Neural cell (in vitro differentiated cells): ENCODE data around the gene GORASP2. TPM values are rescaled to one million over a fixed set of nuclear protein-coding genes. Genes with fewer than 3 reads are reported as not detected.

Experiments
- H2AFZ ChIP-seq: fragments of 200-600, 300-800 bp; sonication (generic), shearing (Covaris generic); 2 replicates; pipeline ENCODE4 v1.6.0; 2014; ENCODE audit warnings: low read depth, mild to moderate bottlenecking, antibody characterized with exemption, low read length, moderate library complexity
- H3F3A ChIP-seq: fragments of 200-600 bp; shearing (Covaris generic); 2 replicates; pipeline ENCODE4 v1.6.1; 2016; ENCODE audit warnings: mild to moderate bottlenecking, moderate library complexity, mixed read lengths, antibody characterized with exemption, low read length; ENCODE audit not compliant: insufficient read depth, poor library complexity, severe bottlenecking
- H3K27ac ChIP-seq: fragments of 200-600, 300-800 bp; sonication (generic), shearing (Covaris generic); 2 replicates; pipeline ENCODE4 v1.5.1; 2014; ENCODE audit warnings: mild to moderate bottlenecking, low read length, moderate library complexity
- H3K27me3 ChIP-seq: fragments of 300-800, 200-600 bp; sonication (generic), shearing (Covaris generic); 2 replicates; pipeline ENCODE4 v1.6.0; 2014; ENCODE audit warnings: mild to moderate bottlenecking, low read depth, low read length, moderate library complexity; ENCODE audit not compliant: insufficient read depth
- H3K36me3 ChIP-seq: fragments of 300-800, 200-600 bp; sonication (generic), shearing (Covaris generic); 2 replicates; pipeline ENCODE4 v1.5.1; 2014; ENCODE audit warnings: mild to moderate bottlenecking, antibody characterized with exemption, low read length, moderate library complexity; ENCODE audit not compliant: insufficient read depth
- H3K4me2 ChIP-seq: fragments of 300-800, 200-600 bp; sonication (generic), shearing (Covaris generic); 2 replicates; pipeline ENCODE4 v1.6.0; 2014; ENCODE audit warnings: mild to moderate bottlenecking, low read length
- H3K4me3 ChIP-seq: fragments of 300-800, 200-600 bp; sonication (generic), shearing (Covaris generic); 2 replicates; pipeline ENCODE4 v1.5.1; 2014; ENCODE audit warnings: mild to moderate bottlenecking, low read length, moderate library complexity
- H3K79me2 ChIP-seq: fragments of 200-600 bp; shearing (Covaris generic); replicated peaks from 2 replicates; pipeline ENCODE4 v1.6.0; 2014; ENCODE audit warnings: mild to moderate bottlenecking, low read length, moderate library complexity; ENCODE audit not compliant: insufficient read depth
- H3K9ac ChIP-seq: fragments of 300-800, 200-600 bp; sonication (generic), shearing (Covaris generic); 2 replicates; pipeline ENCODE4 v1.6.1; 2016; ENCODE audit warnings: mild to moderate bottlenecking, low read length, mixed read lengths
- H3K9me2 ChIP-seq: fragments of 200-600 bp; shearing (Covaris generic); 2 replicates; pipeline ENCODE4 v1.6.1; 2016; ENCODE audit warnings: mild to moderate bottlenecking, low read length, mixed read lengths; ENCODE audit not compliant: insufficient read depth
- H3K9me3 ChIP-seq: fragments of 200-600, 300-800 bp; sonication (generic), shearing (Covaris generic); 2 replicates; pipeline ENCODE4 v1.6.1; 2016; ENCODE audit warnings: mild to moderate bottlenecking, mixed run types, low read length, moderate library complexity, mixed read lengths
- H4K20me1 ChIP-seq: fragments of 200-600 bp; shearing (Covaris generic); 2 replicates; pipeline ENCODE4 v1.6.1; 2016; ENCODE audit warnings: mild to moderate bottlenecking, mixed run types; ENCODE audit not compliant: insufficient read depth
- EP300 ChIP-seq: fragments of 450-650 bp; conservative IDR thresholded peaks from 2 replicates; pipeline ENCODE4 v1.6.1; 2014; ENCODE audit warnings: antibody characterized with exemption, mild to moderate bottlenecking, moderate library complexity; ENCODE audit not compliant: poor library complexity, severe bottlenecking
- EZH2 ChIP-seq: fragments of 200-600, 300-800 bp; shearing (Covaris generic), sonication (generic); IDR thresholded peaks from 2 replicates; pipeline ENCODE4 v1.6.1; 2014; ENCODE audit warnings: antibody characterized with exemption, low read length, borderline replicate concordance, mild to moderate bottlenecking; ENCODE audit not compliant: insufficient read depth, poor library complexity, severe bottlenecking
- MXI1 ChIP-seq: fragments of 450-650 bp; conservative IDR thresholded peaks from 2 replicates; pipeline ENCODE4 v1.6.1; 2014; ENCODE audit warnings: antibody characterized with exemption, mild to moderate bottlenecking; ENCODE audit not compliant: poor library complexity, severe bottlenecking
- POLR2AphosphoS5 ChIP-seq: IDR thresholded peaks from 2 replicates; pipeline ENCODE4 v1.6.1; 2012
- RAD21 ChIP-seq: fragments of 450-650 bp; conservative IDR thresholded peaks from 2 replicates; pipeline ENCODE4 v1.6.1; 2014; ENCODE audit warnings: antibody characterized with exemption, mild to moderate bottlenecking, moderate library complexity
- SMC3 ChIP-seq: fragments of 450-650 bp; conservative IDR thresholded peaks from 2 replicates; pipeline ENCODE4 v1.6.1; 2014; ENCODE audit warnings: antibody characterized with exemption, mild to moderate bottlenecking, moderate library complexity; ENCODE audit not compliant: poor library complexity
- TAF1 ChIP-seq: IDR thresholded peaks from 2 replicates; pipeline ENCODE4 v1.6.1; 2012; ENCODE audit warnings: low read depth
- polyA plus RNA-seq: library from polyadenylated mRNA; depleted of rRNA; stranded (reverse); fragments of >200 nt; gene quantifications from 2 replicates; pipeline ENCODE4 v1.2.3, GENCODE V29; 2014
- TF ChIP-seq, protein P1 (sequence below): fragments of 450-650 bp; IDR thresholded peaks from 2 replicates; pipeline ENCODE4 v1.5.1; 2014; ENCODE audit warnings: antibody characterized with exemption, mild to moderate bottlenecking, moderate library complexity; ENCODE audit not compliant: poor library complexity, severe bottlenecking
- TF ChIP-seq, protein P2 (sequence below): IDR thresholded peaks from 2 replicates; pipeline ENCODE4 v1.6.1; 2012; ENCODE audit warnings: borderline replicate concordance

Gene GORASP2
- polyA plus RNA-seq, 1 donor from 2014 or later, result 20.4 TPM

DNA sequence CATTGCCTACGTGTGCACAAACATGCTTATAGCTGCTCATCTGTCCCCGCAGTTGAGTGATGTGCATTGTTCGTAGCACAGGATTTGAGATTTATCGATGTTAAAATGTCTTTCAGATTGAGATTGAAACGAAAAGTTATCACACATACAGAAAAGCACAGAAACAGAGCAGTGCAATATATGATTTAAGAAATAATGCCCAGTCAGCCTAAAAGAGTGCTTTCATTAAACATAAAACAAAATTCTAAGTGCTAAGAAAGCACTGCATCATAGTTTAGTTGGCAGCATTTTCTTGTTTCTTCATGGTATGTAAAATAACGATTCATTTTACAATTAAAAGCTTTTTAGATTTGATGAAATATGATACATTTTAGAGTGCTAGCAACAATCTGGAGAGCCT, 31.9 kb upstream of the GORASP2 start:
- H3K4me2 ChIP-seq, result no peak overlapping the region
- TF ChIP-seq POLR2AphosphoS5, result no peak
- no peak for TF ChIP-seq MXI1
- TF ChIP-seq EP300, result no peak
- TF ChIP-seq TAF1, result no peak
- TF ChIP-seq, protein P1, sequence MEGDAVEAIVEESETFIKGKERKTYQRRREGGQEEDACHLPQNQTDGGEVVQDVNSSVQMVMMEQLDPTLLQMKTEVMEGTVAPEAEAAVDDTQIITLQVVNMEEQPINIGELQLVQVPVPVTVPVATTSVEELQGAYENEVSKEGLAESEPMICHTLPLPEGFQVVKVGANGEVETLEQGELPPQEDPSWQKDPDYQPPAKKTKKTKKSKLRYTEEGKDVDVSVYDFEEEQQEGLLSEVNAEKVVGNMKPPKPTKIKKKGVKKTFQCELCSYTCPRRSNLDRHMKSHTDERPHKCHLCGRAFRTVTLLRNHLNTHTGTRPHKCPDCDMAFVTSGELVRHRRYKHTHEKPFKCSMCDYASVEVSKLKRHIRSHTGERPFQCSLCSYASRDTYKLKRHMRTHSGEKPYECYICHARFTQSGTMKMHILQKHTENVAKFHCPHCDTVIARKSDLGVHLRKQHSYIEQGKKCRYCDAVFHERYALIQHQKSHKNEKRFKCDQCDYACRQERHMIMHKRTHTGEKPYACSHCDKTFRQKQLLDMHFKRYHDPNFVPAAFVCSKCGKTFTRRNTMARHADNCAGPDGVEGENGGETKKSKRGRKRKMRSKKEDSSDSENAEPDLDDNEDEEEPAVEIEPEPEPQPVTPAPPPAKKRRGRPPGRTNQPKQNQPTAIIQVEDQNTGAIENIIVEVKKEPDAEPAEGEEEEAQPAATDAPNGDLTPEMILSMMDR, result no peak
- TF ChIP-seq, protein P2, sequence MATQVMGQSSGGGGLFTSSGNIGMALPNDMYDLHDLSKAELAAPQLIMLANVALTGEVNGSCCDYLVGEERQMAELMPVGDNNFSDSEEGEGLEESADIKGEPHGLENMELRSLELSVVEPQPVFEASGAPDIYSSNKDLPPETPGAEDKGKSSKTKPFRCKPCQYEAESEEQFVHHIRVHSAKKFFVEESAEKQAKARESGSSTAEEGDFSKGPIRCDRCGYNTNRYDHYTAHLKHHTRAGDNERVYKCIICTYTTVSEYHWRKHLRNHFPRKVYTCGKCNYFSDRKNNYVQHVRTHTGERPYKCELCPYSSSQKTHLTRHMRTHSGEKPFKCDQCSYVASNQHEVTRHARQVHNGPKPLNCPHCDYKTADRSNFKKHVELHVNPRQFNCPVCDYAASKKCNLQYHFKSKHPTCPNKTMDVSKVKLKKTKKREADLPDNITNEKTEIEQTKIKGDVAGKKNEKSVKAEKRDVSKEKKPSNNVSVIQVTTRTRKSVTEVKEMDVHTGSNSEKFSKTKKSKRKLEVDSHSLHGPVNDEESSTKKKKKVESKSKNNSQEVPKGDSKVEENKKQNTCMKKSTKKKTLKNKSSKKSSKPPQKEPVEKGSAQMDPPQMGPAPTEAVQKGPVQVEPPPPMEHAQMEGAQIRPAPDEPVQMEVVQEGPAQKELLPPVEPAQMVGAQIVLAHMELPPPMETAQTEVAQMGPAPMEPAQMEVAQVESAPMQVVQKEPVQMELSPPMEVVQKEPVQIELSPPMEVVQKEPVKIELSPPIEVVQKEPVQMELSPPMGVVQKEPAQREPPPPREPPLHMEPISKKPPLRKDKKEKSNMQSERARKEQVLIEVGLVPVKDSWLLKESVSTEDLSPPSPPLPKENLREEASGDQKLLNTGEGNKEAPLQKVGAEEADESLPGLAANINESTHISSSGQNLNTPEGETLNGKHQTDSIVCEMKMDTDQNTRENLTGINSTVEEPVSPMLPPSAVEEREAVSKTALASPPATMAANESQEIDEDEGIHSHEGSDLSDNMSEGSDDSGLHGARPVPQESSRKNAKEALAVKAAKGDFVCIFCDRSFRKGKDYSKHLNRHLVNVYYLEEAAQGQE, result no peak
- TF ChIP-seq SMC3, result no peak
- no peak for TF ChIP-seq RAD21
- no peak for TF ChIP-seq EZH2
- no peaks in the 10 kb centered on the region for H3K27me3 ChIP-seq

DNA sequence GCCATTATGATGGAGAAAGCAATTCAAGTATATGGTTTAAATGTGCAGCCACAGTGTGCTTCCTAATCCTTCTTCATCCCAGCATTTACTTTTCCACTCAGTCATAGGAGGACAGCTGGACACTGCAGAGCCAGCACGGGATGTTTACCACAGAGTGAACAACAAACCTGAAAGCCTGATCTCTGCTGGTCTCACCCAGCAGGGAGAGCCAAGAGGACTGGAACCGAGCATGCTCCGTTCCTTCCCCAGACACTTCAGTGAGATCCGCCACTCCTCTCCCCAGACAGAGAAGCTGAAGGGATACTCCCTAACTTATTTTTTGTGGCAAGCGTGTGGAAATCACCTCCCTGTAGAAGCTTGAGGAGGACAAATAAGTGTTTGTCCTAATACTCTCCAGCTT, 23.2 kb upstream of the GORASP2 start:
- Histone ChIP-seq H3K36me3 (no peaks in the 10 kb centered on the region), H3K9me3 (no peaks in the 10 kb centered on the region), H2AFZ (no peak overlapping the region), H4K20me1 (no peaks in the 10 kb centered on the region), H3K27me3 (no peaks in the 10 kb centered on the region), H3K79me2 (no peaks in the 10 kb centered on the region), H3K27ac (no peak overlapping the region), H3K9me2 (no peaks in the 10 kb centered on the region), H3F3A (no peaks in the 10 kb centered on the region), H3K4me3 (no peak overlapping the region), H3K9ac (no peak overlapping the region), H3K4me2 (no peak overlapping the region)
- TF ChIP-seq POLR2AphosphoS5, result no peak

More for the DNA sequence above, 31.9 kb upstream of the GORASP2 start:
- Histone ChIP-seq H3K27ac (no peak overlapping the region), H3K9me2 (no peaks in the 10 kb centered on the region), H3F3A (no peaks in the 10 kb centered on the region), H2AFZ (no peak overlapping the region), H4K20me1 (no peaks in the 10 kb centered on the region), H3K9ac (no peak overlapping the region), H3K4me3 (no peak overlapping the region), H3K36me3 (no peaks in the 10 kb centered on the region), H3K79me2 (no peaks in the 10 kb centered on the region), H3K9me3 (no peaks in the 10 kb centered on the region)
